Heart left ventricle (tissue), 16 donors: ENCODE data around the gene ZNF526. TPM values are rescaled to one million over a fixed set of nuclear protein-coding genes. Genes with fewer than 3 reads are reported as not detected.
A peak's percentile ranks its signal among the peaks of the same experiment; 100 is the strongest.

Experiments used
- ATAC-seq, 4 donors: fragments of 200-7000 bp; cut with Tn5 transposase; one replicate each; pipeline ENCODE4 v1.9.1; 2020 to 2022; ENCODE audit warnings: moderate library complexity in 4 of 4, mild to moderate bottlenecking in 3 of 4, moderate number of reproducible peaks in 1 of 4
- DNase-seq, 5 donors: peaks; one replicate each; pipeline ENCODE4 v3.0.0-alpha.2; 2020
- H3K27ac ChIP-seq, 12 donors: fragments of 200-600 bp; sonication (generic) in 4 of 12; one replicate each; pipeline versions ENCODE4 v1.5.0 to v1.8.0; 2016 to 2022; ENCODE audit warnings: mild to moderate bottlenecking in 2 of 12
- H3K27me3 ChIP-seq, 9 donors: fragments of 200-600 bp; sonication (generic) in 2 of 9; one replicate each; pipeline versions ENCODE4 v1.5.1 to v1.8.0; 2016 to 2022; ENCODE audit warnings: mild to moderate bottlenecking in 3 of 9
- H3K36me3 ChIP-seq, 9 donors: fragments of 200-600 bp; sonication (generic) in 2 of 9; one replicate each; pipeline versions ENCODE4 v1.5.0 to v1.8.0; 2018 to 2022; ENCODE audit warnings: mild to moderate bottlenecking in 2 of 9
- H3K4me1 ChIP-seq, 12 donors: fragments of 200-600 bp; sonication (generic) in 4 of 12; one replicate each; pipeline versions ENCODE4 v1.5.0 to v1.8.0; 2016 to 2022; ENCODE audit warnings: mild to moderate bottlenecking in 3 of 12
- H3K4me3 ChIP-seq, 12 donors: fragments of 200-600 bp; sonication (generic) in 4 of 12; one replicate each; pipeline versions ENCODE4 v1.5.0 to v1.8.0; 2017 to 2022; ENCODE audit warnings: mild to moderate bottlenecking in 9 of 12, moderate library complexity in 4 of 12
- H3K9me3 ChIP-seq, 12 donors: fragments of 200-600 bp; sonication (generic) in 4 of 12; one replicate each; pipeline versions ENCODE4 v1.5.0 to v1.8.0; 2016 to 2022; ENCODE audit warnings: mild to moderate bottlenecking in 1 of 12
- CTCF ChIP-seq, 12 donors: fragments of 200-600 bp; sonication (generic) in 4 of 12; IDR thresholded peaks; one replicate each; pipeline versions ENCODE4 v1.5.0 to v1.8.0; 2018 to 2022; ENCODE audit warnings: antibody characterized with exemption in 12 of 12, mild to moderate bottlenecking in 5 of 12
- POLR2A ChIP-seq, 2 donors: fragments of 450-650 bp; IDR thresholded peaks; one replicate each; pipeline ENCODE4 v1.6.1; 2017; ENCODE audit warnings: antibody characterized with exemption in 2 of 2, mild to moderate bottlenecking in 2 of 2, moderate library complexity in 2 of 2
- WGBS, 4 donors: extraction: QIAGEN DNeasy Blood & Tissue Kit in 2 of 4; methylation state at CpG; one replicate each; pipeline versions ENCODE4 v1.1.5 to v1.1.7; 2013 to 2018; 5-methylcytosine and 5-hydroxymethylcytosine counted together
- intact Hi-C, 10 donors: fragments of 100-400 bp; cut with DNase I; formaldehyde crosslinking; loops; one replicate each; pipeline versions ENCODE4 v1.11.1 to v1.14.2; 2022
- long read RNA-seq, 3 donors: library from polyadenylated mRNA; unstranded; transcript quantifications; one replicate each; pipeline ENCODE4 v2.0.0, GENCODE V29; 2020 to 2021
- polyA plus RNA-seq, 2 donors: library from polyadenylated mRNA; stranded (reverse); fragments of 200-250 nt; gene quantifications; one replicate each; pipeline ENCODE4 v1.2.3, GENCODE V29; 2013
- total RNA-seq, 9 donors: library from RNA; depleted of rRNA in 2 of 9; stranded (reverse); fragments of >200 nt in 2 of 9; fragmentation: NEBNext Ultra II Directional in 3 of 9; extraction: Animal tissue kit (Norgen Biotek cat#: 25700) in 3 of 9; gene quantifications; one replicate each; pipeline versions ENCODE4 v1.1.0 to v1.2.4, GENCODE V29; 2016 to 2023
- donor health status: ischemic (EF 13 %, LVEDD 7.1; RV severe dilation, severe dysfunction).
- donor health status: healthy with polysubstance abuse.
- donor health status: DM: no; HTN: yes; CAD: no.
- donor health status: DM: no; HTN: no; CAD: no.
- donor health status: ischemic (EF 25% LVEDD 6.9; RV normal size, moderate dysfunction).
- donor health status: ischemic (EF 25% LVEDD 5.7; RV mildly dilated, moderate dysfunction).
- donor health status: healthy.
- donor health status: DM: yes; HTN: yes; CAD: no.
- donor health status: ischemic (EF 35%, LVEDD 5.7; RV mildly dilated, moderate dysfunction).
- donor health status: nonischemic (EF 11% LVEDD 7.7; RV severe dilation, severe dysfunction).
- donor health status: DM: yes; HTN: yes; CAD: no.
- donor health status: PGD.
- donor health status: ischemic (EF 29% LVEDD 5.4; RV normal size, mild dysfunction).
- donor health status: nonischemic (EF 23%, LVEDD 6.1; RV moderate dilation, normal function).

ZNF526 gene
- 1 to 10 TPM; 3.9 to 7.2 (median 5.8) TPM for total RNA-seq
- 1 to 10 TPM; 3.3 to 5.4 TPM for polyA plus RNA-seq
- long read RNA-seq, donor 1, full-length matches to known transcripts: 2 of 5 reads
- long read RNA-seq, donor 1, partial matches to known transcripts: 0 of 5 reads
- long read RNA-seq, donor 1, other reads (novel, unspliced or antisense): 3 of 5 reads
- long read RNA-seq, donor 2, full-length matches to known transcripts: 5 of 12 reads
- long read RNA-seq, donor 2, partial matches to known transcripts: 0 of 12 reads
- long read RNA-seq, donor 2, other reads (novel, unspliced or antisense): 7 of 12 reads
- long read RNA-seq, donor 3, full-length matches to known transcripts: 1 of 4 reads
- long read RNA-seq, donor 3, partial matches to known transcripts: 0 of 4 reads
- long read RNA-seq, donor 3, other reads (novel, unspliced or antisense): 3 of 4 reads

GRCh38 chr19:42219812-42220750 is at the start of gene ZNF526:
Gene ZNF526, plus strand, starts transcription at chr19:42220312. Its CDS starts 4,092 bp downstream, at chr19:42224404.
- no peaks in the 10 kb centered on the region for H3K9me3 ChIP-seq
- H3K27me3 ChIP-seq: no peaks in the 10 kb centered on the region
- H3K4me1 ChIP-seq: peaks cover 0 to 60% (median 34%) of the 10 kb centered on the region in 12 donors
- peak within 1 kb of the TSS; percentile 64 to 98 (median 89) for H3K4me3 ChIP-seq
- intact Hi-C loops: loop anchor here in 2 of 10 donors (1.0 to 10.0 kb wide), 2 partner anchors 22 to 355 kb away; partner anchors contain the start of genes GSK3A (in 1 of the 2) and RPS19 (in 1 of the 2)
- ATAC-seq: peak; percentile 92 to 96 (median 94)
- DNase-seq: peak; percentile 96 to 99 (median 98)
- peaks cover 0 to 21% (median 11%) of the 10 kb centered on the region in 9 donors for H3K36me3 ChIP-seq
- TF ChIP-seq CTCF (IDR thresholded peaks at IDR 0.05) (peak in 1 of 12 donors; percentile 5), POLR2A (IDR thresholded peaks at IDR 0.05) (peak in 1 of 2 donors; percentile 83)
- H3K27ac ChIP-seq: peak within 1 kb of the TSS in 11 of 12 donors; percentile 50 to 93 (median 80)
- 1% methylated on average over 44 to 53 of the region's 53 CpGs for WGBS, 4 donors

- H3K27me3 ChIP-seq: peaks cover 0 to 23% (median 15%) of the 10 kb centered on the region in 9 donors
- no peaks in the 10 kb centered on the region for H3K9me3 ChIP-seq
- WGBS, 4 donors: 79 to 92% (median 85%) methylated on average over 15 to 16 of the region's 16 CpGs
- H3K4me3 ChIP-seq: no peak overlapping the region
- peaks cover 0 to 5% (median 3%) of the 10 kb centered on the region in 12 donors for H3K4me1 ChIP-seq
- TF ChIP-seq POLR2A (IDR thresholded peaks at IDR 0.05) (no peak), CTCF (IDR thresholded peaks at IDR 0.05) (no peak)
- ATAC-seq (no peak), DNase-seq (no peak)
- no peak overlapping the region for H3K27ac ChIP-seq
- H3K36me3 ChIP-seq: no peaks in the 10 kb centered on the region
- intact Hi-C loops: no loop called here
These were observed 49.4 kb upstream of the ZNF526 start for GRCh38 chr19:42170715-42171114.

GRCh38 chr19:42172261-42172660 is 47.9 kb upstream of the ZNF526 start:
- Histone ChIP-seq H3K27ac (no peak overlapping the region), H3K27me3 (peaks cover 0 to 29% (median 17%) of the 10 kb centered on the region in 9 donors), H3K4me1 (peaks cover 0 to 16% (median 8%) of the 10 kb centered on the region in 12 donors), H3K36me3 (no peaks in the 10 kb centered on the region), H3K9me3 (no peaks in the 10 kb centered on the region), H3K4me3 (no peak overlapping the region)
- TF ChIP-seq POLR2A (IDR thresholded peaks at IDR 0.05): no peak
- no peak for TF ChIP-seq CTCF (IDR thresholded peaks at IDR 0.05)
- ATAC-seq (no peak), DNase-seq (no peak)
- WGBS, 4 donors: 89 to 93% (median 92%) methylated on average over 7 of the region's 7 CpGs
- intact Hi-C loops: no loop called here
